ENCODE results near the gene KIAA1217.

GRCh38 chr10:24481241-24481640 lies 272.3 kb downstream of the KIAA1217 start:
- TF ChIP-seq EZH2 (IDR thresholded peaks at IDR 0.05; ENCODE audit: borderline replicate concordance, insufficient read depth, low read length, poor library complexity, severe bottlenecking) (no peak), POLR2AphosphoS5 (IDR thresholded peaks at IDR 0.05) (no peak), CTCF (IDR thresholded peaks at IDR 0.05; ENCODE audit: poor library complexity, severe bottlenecking) (no peak), TAF1 (IDR thresholded peaks at IDR 0.05; ENCODE audit: low read depth) (no peak), REST (IDR thresholded peaks at IDR 0.05; ENCODE audit: borderline replicate concordance) (no peak), RAD21 (conservative IDR thresholded peaks at IDR 0.05) (no peak)
